Left ventricle myocardium inferior (tissue), 1 donor: ENCODE data around the gene HOXB5. TPM values are rescaled to one million over a fixed set of nuclear protein-coding genes. Genes with fewer than 3 reads are reported as not detected.

Experiments used
- DNase-seq: peaks from one replicate; pipeline ENCODE4 v3.0.0-alpha.2; 2020
- H3K27ac ChIP-seq: fragments of 200-600 bp; replicated peaks from 2 replicates; pipeline ENCODE4 v1.8.0; 2021
- H3K27me3 ChIP-seq: fragments of 200-600 bp; 2 replicates; pipeline ENCODE4 v1.8.0; 2021; ENCODE audit warnings: low read depth
- H3K36me3 ChIP-seq: fragments of 200-600 bp; 2 replicates; pipeline ENCODE4 v1.8.0; 2021
- H3K4me1 ChIP-seq: fragments of 200-600 bp; 2 replicates; pipeline ENCODE4 v1.8.0; 2021
- H3K4me3 ChIP-seq: fragments of 200-600 bp; 2 replicates; pipeline ENCODE4 v1.8.0; 2021; ENCODE audit warnings: mild to moderate bottlenecking, moderate library complexity
- H3K9me3 ChIP-seq: fragments of 200-600 bp; replicated peaks from 2 replicates; pipeline ENCODE4 v1.8.0; 2021
- CTCF ChIP-seq: fragments of 200-600 bp; IDR thresholded peaks from 2 replicates; pipeline ENCODE4 v1.8.0; 2021; ENCODE audit warnings: antibody characterized with exemption, mild to moderate bottlenecking, borderline replicate concordance
- intact Hi-C: fragments of 100-400 bp; cut with micrococcal nuclease; formaldehyde crosslinking; loops from one replicate; pipeline ENCODE4 v1.11.0; 2022
- total RNA-seq: library from RNA; stranded (reverse); fragmentation: NEBNext Ultra II Directional; extraction: Animal tissue kit (Norgen Biotek cat#: 25700); gene quantifications from one replicate; pipeline ENCODE4 v1.2.1, GENCODE V29; 2021
- donor health status: DM: no; HTN: yes; CAD: no; lungs with severe emphysema.

HOXB5 gene
- total RNA-seq, 1 donor from 2014 or later, result not detected

GRCh38 chr17:48546137-48546923, 47.2 kb downstream of the HOXB5 start:
- no peak for TF ChIP-seq CTCF
- peak overlapping the region; percentile 90 for H3K27ac ChIP-seq
- peak overlapping the region; percentile 35 for H3K4me3 ChIP-seq
- peaks cover 100% of the 10 kb centered on the region for H3K27me3 ChIP-seq
- H3K36me3 ChIP-seq, result no peaks in the 10 kb centered on the region
- intact Hi-C loops, result no loop called here
- no peak for DNase-seq
- peaks cover 40% of the 10 kb centered on the region for H3K4me1 ChIP-seq
- H3K9me3 ChIP-seq, result no peaks in the 10 kb centered on the region

GRCh38 chr17:48545539-48545938, 48.0 kb downstream of the HOXB5 start:
- no peaks in the 10 kb centered on the region for H3K9me3 ChIP-seq
- no peaks in the 10 kb centered on the region for H3K36me3 ChIP-seq
- peaks cover 46% of the 10 kb centered on the region for H3K4me1 ChIP-seq
- no peak for DNase-seq
- intact Hi-C loops, result no loop called here
- peak overlapping the region; percentile 74 for H3K4me3 ChIP-seq
- no peak for TF ChIP-seq CTCF
- H3K27me3 ChIP-seq, result peaks cover 100% of the 10 kb centered on the region
- peak overlapping the region; percentile 90 for H3K27ac ChIP-seq

- peaks cover 46% of the 10 kb centered on the region for H3K4me1 ChIP-seq
- intact Hi-C loops, result no loop called here
- DNase-seq, result peak; percentile 45
- peak within 1 kb of the TSS; percentile 74 for H3K4me3 ChIP-seq
- peaks cover 100% of the 10 kb centered on the region for H3K27me3 ChIP-seq
- TF ChIP-seq CTCF, result no peak
- no peaks in the 10 kb centered on the region for H3K36me3 ChIP-seq
- H3K9me3 ChIP-seq, result no peaks in the 10 kb centered on the region
- H3K27ac ChIP-seq, result peak within 1 kb of the TSS; percentile 90
Observed at GRCh38 chr17:48545022-48545375, 48.6 kb downstream of the HOXB5 start, which contains the start of gene HOXB2. TSS of gene HOXB2 (minus strand) at chr17:48545109. CDS start at chr17:48544911, 198 bp downstream.

GRCh38 chr17:48544349-48545021, 49.1 kb downstream of the HOXB5 start:
- peak overlapping the region; percentile 74 for H3K4me3 ChIP-seq
- H3K36me3 ChIP-seq, result no peaks in the 10 kb centered on the region
- H3K4me1 ChIP-seq, result peaks cover 46% of the 10 kb centered on the region
- peak overlapping the region; percentile 90 for H3K27ac ChIP-seq
- H3K9me3 ChIP-seq, result no peaks in the 10 kb centered on the region
- intact Hi-C loops, result no loop called here
- DNase-seq, result peak; percentile 85
- peaks cover 100% of the 10 kb centered on the region for H3K27me3 ChIP-seq
- no peak for TF ChIP-seq CTCF

- Histone ChIP-seq H3K36me3 (no peaks in the 10 kb centered on the region), H3K27me3 (peaks cover 100% of the 10 kb centered on the region), H3K9me3 (no peaks in the 10 kb centered on the region), H3K27ac (peak overlapping the region; percentile 90), H3K4me3 (peak overlapping the region; percentile 74), H3K4me1 (peaks cover 46% of the 10 kb centered on the region)
- no peak for TF ChIP-seq CTCF
- peak; percentile 44 for DNase-seq
- intact Hi-C loops, result no loop called here
Observed at GRCh38 chr17:48543854-48544348, 49.7 kb downstream of the HOXB5 start.
